ENCODE data around the gene M1AP.

DNA sequence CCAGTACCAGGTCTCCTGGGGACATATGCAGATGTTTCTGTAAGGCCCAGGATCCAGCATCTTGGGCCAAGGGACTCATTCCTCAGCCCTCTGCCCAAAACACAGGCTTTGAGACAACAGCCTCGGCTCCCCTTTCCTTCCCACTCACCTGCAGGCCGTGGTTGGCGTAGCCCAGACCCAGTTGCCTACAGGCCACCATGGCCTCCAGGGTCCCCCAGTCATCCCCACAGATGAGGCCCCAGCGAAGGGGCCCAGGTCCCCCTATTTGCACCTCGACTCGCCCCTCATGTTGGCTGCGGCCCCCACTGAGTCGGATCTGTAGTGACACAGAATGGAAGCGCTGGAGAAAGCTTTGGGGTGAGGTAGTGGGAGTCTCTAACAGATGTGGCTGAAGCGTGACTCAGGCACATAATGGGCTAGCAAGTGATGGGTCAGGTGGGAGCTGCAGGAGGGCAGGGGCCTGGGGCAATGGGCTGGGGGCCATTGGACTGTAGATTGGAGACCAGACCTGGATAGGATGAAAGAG lies 112.6 kb downstream of the M1AP start:
- TF ChIP-seq POLR2A (IDR thresholded peaks at IDR 0.05; ENCODE audit: low read depth, low read length): no peak
- no peak for TF ChIP-seq TAF1 (IDR thresholded peaks at IDR 0.05; ENCODE audit: borderline replicate concordance, low read depth, low read length)
- no peak for TF ChIP-seq POLR2AphosphoS5 (IDR thresholded peaks at IDR 0.05; ENCODE audit: low read depth, low read length)

All from GM12892 (cell line).